Body of pancreas (tissue), 4 donors: ENCODE measurements around the gene FAM111B.

Source experiments
- CTCF ChIP-seq, 7 experiments: fragments of 450-650 bp in 4 of 7; fragments of 200-600 bp in 3 of 7; sonication (generic) in 3 of 7; IDR thresholded peaks; one replicate each; pipeline ENCODE4 v1.5.1; 2016 to 2019; ENCODE audit warnings: antibody characterized with exemption in 7 of 7
- POLR2A ChIP-seq, 3 donors: fragments of 450-650 bp; IDR thresholded peaks; one replicate each; pipeline ENCODE4 v1.6.1; 2016; ENCODE audit warnings: antibody characterized with exemption in 3 of 3, mild to moderate bottlenecking in 2 of 3

GRCh38 chr11:59171508-59172322 lies 64.7 kb downstream of the FAM111B start, which contains the start of gene DTX4:
- TF ChIP-seq CTCF (IDR thresholded peaks at IDR 0.05) (peak; percentile 70 to 99 (median 97)), POLR2A (IDR thresholded peaks at IDR 0.05) (peak in 2 of 3 donors; percentile 12 to 37)
